LNCaP clone FGC (cell line): ENCODE results near the gene WSB1.

Experiments
- DNase-seq: peaks from one replicate; pipeline ENCODE4 v3.0.0-alpha.2; 2011; ENCODE audit warnings: low read depth
- H3K4me3 ChIP-seq: 2 replicates; pipeline ENCODE4 v1.5.1; 2011; ENCODE audit warnings: mild to moderate bottlenecking, low read depth, low read length, control low read depth
- TF ChIP-seq, protein P1 (sequence below): IDR thresholded peaks from 2 replicates; pipeline ENCODE4 v1.5.1; 2012; ENCODE audit warnings: mild to moderate bottlenecking; ENCODE audit not compliant: control insufficient read depth, insufficient read depth; ENCODE audit errors: extremely low read depth

The WSB1 gene

DNA sequence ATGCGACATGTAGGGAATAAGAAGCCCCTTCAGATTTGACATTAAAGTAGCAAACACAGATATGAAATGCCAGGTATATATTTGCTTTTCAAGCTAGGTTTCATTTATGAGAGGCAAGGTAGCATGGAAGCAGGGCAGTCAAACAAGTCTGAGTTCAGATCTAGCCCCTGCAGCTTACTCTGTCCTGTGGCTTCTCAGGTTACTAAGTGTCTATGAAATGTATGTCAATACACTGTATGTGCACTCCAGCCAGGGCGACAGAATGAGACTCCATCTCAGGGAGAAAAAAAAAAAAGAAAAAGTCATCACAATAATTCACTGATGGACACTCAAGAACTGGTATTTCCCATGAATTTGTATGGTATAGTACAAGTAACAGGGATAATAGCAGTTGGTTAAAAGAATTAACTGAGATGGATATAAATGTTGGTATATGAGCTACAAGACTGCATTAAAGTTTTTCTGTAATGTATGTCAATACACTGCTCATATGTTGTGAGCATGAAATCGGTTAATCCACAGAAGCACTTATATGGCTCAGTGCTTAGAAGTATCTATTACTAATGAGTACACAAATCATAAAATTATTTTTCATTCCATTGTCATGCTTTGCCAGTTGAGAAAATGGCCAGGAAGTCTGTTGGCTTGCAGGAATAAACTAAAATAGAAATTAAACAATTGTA, 2.9 kb upstream of the WSB1 start:
- no peak overlapping the region for H3K4me3 ChIP-seq
- peak; percentile 40 for DNase-seq
- TF ChIP-seq, protein P1, sequence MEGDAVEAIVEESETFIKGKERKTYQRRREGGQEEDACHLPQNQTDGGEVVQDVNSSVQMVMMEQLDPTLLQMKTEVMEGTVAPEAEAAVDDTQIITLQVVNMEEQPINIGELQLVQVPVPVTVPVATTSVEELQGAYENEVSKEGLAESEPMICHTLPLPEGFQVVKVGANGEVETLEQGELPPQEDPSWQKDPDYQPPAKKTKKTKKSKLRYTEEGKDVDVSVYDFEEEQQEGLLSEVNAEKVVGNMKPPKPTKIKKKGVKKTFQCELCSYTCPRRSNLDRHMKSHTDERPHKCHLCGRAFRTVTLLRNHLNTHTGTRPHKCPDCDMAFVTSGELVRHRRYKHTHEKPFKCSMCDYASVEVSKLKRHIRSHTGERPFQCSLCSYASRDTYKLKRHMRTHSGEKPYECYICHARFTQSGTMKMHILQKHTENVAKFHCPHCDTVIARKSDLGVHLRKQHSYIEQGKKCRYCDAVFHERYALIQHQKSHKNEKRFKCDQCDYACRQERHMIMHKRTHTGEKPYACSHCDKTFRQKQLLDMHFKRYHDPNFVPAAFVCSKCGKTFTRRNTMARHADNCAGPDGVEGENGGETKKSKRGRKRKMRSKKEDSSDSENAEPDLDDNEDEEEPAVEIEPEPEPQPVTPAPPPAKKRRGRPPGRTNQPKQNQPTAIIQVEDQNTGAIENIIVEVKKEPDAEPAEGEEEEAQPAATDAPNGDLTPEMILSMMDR: no peak

DNA sequence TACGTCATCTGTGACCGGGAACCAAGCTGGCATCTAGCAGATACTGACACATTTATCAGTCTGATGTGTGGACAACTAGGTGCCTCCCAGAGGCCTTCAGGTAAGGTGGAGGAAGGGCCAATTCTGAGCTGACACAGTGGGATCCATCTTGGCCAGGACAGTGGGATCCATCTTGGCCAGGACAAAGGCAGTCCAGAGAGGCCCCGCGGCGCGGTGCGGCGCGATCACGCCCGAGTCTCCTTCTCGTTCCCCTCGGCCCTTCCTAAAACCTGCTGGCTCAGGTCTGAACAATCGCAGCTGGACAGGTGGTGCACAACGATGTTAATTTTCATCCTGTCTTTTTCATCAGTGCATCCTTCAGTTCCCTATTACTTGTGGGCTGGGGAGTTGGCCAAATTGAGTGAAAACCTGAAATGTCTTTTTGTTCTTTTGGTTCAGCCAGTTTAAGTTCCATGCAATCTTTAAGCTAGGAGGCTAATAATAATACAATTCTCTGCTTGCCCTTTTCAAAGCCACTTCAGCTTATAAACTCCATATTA, 486 bp upstream of the WSB1 start:
- peak overlapping the region; percentile 85 for H3K4me3 ChIP-seq
- TF ChIP-seq, protein P1: no peak
- no peak for DNase-seq

DNA sequence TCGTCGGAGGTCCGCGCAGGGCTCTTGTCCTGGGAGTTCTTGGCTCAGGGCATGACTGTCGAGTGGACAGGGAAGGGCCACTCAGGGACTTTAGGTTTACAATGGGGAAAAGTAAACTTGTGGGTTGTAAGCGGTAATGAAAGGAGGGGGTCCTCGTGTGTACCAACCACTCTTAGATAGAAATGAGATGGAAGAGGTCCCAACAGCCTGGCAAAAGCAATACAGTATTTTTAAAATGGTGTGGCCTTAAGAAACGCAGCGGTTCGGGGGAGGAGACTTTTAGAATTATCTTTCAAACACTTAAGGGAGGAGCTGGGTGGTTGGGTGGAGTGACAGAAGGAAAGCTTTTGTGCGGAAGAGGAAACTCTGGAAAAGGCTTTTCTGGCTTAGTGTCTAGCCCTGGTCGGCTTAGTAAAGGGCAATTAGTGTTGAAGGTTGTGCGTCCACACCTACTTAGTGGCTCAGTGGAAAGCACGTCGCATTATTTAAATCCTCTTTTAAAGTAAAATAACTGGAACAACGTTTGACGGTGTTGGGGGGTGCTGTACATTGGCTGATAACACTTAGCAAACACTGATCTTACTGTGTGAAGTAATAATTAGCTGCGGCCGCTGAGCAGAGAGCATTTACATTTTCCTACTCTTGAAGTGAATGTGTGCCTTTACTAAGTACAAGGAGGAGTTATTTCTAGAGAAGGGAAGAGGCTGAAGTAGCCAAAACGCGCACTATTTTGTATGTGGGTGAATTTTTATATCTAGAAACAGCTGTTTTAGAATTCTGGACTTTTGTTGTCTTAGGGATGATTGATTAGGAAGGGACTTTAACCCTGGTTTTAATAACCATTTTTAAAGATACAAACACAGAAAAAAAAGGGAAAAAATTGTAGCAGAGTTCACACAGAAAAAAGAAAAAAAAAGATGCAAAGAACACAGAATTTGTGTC, 1.0 kb downstream of the WSB1 start:
- DNase-seq: peak; percentile 72
- H3K4me3 ChIP-seq: peak overlapping the region; percentile 85
- TF ChIP-seq, protein P1: no peak

DNA sequence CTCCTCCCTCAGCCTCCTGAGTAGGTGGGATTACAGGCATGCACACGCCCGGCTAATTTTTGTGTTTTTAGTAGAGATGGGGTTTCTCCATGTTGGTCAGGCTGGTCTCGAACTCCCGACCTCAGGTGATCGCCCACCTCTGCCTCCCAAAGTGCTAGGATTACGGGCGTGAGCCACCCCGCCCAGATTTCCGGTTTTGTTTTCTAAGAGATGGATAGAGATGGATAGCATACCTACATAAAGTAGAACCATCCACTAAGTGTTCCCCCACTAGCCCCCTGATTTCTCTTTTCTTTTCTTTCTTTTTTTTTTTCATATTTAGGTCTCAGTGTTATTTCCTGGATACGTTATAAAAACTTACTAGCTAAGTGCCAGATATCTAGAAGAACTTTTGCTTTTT, 2.0 kb downstream of the WSB1 start:
- H3K4me3 ChIP-seq: peak overlapping the region; percentile 85
- TF ChIP-seq, protein P1: no peak
- no peak for DNase-seq

DNA sequence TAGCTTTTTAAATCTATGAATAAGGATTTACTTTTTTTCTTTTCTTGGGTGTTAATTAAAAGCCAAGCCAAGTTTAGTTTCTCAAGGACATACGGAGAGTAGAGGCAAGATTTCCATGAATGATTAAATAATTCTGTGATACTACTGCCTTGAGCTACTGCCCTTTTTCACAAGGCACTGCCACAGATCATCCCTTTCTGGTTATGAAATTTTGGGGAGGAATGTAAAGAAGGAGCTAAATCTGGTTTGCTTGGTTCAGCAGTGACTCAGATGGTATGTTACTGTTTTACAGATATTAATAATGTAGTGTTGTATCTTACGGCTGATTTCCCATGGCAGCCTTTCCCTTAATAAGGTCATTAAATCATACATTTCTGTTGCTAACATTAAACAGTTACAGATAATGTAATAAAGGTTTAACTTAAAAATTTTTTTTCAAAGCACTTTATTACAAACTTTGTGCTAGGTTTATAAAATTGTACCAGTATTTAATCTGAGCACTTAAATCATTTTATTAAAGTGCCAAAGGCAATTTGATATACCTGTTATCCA, 2.6 kb downstream of the WSB1 start:
- TF ChIP-seq, protein P1: no peak
- no peak overlapping the region for H3K4me3 ChIP-seq
- DNase-seq: no peak

DNA sequence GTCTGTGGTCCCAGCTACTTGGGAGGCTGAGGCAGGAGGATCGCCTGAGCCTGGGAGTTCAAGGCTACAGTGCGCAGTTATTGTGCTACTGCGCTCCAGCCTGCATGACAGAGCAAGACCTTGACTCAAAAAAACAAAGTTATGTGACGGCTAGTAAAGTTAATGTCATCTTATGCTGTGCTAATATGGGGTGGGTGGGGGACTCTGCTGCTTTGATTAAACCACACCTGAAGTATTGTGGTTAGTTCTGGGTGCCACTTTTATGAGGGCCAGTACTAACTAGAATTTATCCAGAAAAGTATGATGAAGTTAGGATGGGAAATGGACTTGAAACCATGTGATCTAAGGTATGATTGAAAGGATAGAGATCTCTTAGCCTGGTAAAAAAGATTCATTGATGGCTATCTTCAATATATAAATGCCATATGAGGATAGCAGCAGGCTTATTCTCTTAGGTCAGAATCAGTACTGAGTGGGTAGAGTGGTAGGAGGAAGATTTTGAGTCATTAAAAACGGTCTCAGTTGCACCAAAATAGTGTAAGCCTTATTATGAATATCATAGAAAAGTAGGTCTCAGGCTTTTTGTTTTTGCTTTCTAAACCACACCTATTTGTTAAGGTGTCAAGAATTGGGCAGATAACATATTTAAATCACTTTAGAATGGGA, 5.6 kb downstream of the WSB1 start:
- no peak overlapping the region for H3K4me3 ChIP-seq
- TF ChIP-seq, protein P1: no peak
- no peak for DNase-seq
